Measurements from ENCODE around the gene UBE2L6.
A peak's percentile ranks its signal among the peaks of the same experiment; 100 is the strongest.
"Not testable (repeated sequence)": the region's sequence is repeated elsewhere in the genome, so short reads cannot be mapped to it uniquely, and the experiment has no call there.

UBE2L6 gene

DNA sequence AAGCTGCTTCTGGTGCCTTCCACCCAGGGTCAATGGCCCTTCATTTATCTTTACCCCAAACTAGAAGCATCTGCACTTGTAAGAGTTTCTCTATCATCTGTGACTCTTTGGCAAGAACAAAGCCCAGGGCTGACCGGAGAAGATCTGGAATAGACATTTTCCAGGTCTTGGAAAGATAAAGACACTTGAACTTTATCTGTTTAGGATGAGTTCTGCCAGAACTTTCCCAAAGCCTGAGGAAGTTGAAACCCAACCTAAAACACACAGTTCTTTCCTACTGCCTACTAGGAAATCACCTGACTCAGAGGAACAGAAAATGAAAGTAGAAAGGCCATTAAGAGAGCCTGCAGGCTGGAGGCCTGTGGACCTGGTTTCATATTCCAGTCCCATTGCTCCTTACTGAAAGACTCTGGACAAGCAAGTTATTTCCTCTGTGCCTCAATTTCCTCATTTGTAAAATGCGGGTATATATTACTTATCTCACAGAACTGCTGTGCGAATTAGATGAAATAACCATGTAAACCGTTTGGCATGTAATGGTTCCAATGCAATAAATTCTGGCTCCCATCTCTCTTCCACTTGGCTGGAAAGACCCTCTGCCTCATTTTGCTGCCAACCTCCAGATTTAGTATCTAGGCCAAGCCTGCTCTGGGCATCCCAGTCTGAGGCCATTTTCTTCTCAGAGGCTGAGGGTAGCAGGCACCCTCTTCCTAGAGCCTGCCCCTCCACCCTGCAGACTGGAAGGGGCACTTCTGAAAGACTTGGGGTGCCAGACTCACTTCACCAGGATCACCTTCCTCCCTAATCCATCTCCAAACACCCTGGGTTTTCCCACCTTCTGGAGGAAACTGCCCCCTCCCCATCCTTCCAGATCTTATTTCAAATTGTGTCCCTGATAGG, 1.2 kb downstream of the UBE2L6 start:
- no peak for DNase-seq

DNA sequence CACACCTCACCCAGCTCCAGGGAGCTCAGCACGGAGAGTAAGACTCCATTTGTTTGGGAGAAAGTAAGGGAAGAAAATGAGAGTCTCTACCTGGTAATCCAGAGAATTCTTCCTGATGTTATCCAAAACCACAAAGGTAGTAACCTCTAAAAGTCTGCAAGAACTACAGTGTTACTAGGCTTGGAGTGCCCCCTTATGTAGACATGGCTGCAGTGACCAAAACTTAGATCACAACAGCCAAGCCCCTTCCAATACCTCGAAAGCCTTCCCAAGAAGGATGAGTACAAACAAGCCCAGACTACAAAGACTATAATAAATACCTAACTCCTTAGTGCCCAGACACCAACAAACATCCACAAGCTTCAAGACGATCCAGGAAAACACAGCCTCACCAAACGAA, 4.9 kb downstream of the UBE2L6 start:
- DNase-seq, result no peak

DNA sequence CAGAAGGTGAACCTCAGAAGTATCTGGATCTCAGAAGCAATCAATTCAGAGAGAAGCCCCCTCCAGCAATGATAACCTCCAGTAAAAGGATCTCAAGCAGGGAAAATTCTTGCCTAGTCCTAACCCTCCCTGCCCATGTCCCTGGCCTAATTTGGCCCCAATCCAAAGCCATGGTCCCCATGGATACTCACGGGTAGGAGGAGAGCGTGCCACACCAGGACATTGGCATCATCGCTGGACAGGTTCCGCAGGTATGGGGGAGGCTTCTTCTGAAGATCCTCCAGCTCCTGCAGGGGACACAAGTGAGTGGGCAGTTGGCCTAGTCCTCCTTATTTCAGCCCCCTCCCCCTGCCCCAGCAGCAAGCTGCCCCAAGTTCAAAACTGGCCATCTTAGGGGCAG, 7.3 kb downstream of the UBE2L6 start:
- DNase-seq, result no peak

DNA sequence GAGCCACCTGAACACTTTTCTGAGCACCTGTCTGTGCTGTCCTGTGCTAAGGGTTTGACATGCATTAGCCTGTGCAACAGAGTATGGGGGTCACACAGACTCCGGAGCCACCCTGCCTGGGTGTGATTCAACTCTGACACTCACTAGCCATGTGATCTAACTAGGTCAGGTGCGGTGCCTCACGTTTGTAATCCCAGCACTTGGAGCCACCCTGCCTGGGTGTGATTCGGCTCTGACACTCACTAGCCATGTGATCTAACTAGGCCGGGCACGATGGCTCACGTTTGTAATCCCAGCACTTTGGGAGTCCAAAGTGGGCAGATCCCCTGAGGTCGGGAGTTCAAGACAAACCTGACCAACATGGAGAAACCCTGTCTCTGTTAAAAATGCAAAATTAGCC, 11.4 kb downstream of the UBE2L6 start:
- no peak for DNase-seq

DNA sequence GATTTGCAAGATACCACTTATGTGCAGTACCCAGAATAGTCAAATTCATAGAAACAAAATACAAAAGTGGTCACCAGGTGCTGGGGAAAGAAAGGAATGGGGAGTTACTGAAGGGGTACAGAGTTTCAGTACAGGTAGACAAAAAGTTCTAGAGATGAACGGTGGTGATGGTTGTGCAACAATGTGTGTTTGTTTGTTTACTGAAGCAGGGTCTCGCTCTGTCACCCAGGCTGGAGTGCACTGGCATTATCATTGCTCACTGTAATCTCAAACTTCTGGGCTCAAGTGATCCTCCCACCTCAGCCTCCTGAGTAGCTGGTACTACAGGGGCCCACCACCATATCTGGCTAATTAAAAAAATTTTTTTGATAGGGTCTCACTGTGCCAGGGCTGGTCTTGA, 12.1 kb downstream of the UBE2L6 start:
- no peak for DNase-seq

DNA sequence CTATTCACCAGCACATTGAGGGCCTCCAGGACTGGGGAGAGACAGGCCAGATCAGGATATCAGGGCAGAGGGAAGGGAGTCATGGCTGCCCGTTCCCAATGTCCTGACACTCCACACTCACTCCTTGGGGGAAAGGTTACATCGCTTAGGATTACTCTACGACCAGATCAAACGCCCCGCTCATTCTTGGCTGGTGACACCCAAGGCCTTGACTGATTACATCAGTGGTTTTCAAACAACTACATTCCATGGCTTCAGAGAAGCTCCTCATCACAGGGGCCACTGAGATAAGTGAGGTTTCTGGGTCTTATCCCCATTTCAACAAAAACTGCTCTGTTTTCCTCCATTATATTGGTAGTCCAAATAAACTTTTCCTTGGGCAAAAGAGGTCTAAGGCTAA, 15.0 kb downstream of the UBE2L6 start:
- no peak for DNase-seq

DNA sequence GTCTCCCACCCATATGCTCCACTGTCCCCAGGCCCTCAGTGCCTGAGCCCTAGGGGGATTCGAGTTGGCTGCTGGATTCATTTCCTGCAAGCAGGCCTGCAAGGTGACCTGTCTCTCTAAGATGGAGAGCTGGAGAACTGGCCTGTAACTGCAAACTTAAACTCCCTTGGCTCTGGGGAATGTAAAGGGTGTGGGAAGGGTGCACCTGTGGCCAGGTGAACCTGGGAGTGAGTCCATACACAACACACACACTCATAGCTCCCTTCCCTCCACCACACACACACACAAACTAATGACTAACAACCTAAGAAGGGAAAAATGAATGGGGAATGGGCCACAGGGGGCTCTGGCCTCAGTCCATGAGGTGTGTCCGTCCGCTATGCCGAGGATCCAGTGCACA, 15.5 kb downstream of the UBE2L6 start:
- no peak for DNase-seq

DNA sequence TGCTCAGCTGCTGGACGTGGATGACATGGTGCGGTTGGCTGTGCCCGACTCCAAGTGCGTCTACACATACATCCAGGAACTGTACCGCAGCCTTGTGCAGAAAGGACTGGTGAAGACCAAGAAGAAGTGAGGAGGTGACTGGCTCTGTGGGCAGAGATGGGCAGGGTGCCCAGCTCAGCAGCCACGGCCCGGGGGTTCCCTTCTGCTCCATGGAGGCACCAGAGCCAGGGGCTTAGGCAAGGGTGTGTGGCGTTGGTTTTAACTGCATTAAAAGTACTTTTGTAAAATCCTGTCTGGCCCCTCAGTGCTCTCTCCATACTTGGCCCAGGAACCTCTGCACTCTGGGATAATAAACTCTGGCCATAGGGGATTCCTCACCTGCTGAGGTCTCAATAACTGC, 17.5 kb downstream of the UBE2L6 start:
- DNase-seq, result no peak

DNA sequence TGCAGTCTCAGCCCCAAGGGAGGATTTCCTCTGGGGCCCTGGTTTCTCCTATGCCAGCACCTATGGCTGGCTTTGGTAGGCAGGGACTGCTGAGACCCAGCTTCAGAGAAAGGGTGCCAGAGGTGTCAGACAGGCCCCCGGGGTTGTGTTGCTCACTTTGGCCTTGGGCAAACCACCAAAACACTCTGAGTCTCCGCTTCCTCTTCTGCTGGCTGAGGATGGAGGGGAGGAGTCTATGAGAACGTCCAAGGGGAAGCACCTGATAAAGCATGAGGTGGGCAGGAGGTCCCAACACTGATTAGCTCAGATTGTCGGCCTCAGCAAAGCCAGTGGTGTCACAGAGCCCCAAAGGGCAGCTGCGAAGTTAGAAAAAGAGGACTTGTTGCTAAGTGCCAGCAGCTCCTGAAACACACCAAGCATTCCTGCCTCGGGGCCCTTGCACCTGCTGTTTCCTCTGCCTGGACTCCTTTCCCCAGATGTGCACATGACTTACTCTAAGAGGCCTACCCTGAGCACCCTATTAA, 19.6 kb downstream of the UBE2L6 start:
- peak; percentile 9 for DNase-seq

DNA sequence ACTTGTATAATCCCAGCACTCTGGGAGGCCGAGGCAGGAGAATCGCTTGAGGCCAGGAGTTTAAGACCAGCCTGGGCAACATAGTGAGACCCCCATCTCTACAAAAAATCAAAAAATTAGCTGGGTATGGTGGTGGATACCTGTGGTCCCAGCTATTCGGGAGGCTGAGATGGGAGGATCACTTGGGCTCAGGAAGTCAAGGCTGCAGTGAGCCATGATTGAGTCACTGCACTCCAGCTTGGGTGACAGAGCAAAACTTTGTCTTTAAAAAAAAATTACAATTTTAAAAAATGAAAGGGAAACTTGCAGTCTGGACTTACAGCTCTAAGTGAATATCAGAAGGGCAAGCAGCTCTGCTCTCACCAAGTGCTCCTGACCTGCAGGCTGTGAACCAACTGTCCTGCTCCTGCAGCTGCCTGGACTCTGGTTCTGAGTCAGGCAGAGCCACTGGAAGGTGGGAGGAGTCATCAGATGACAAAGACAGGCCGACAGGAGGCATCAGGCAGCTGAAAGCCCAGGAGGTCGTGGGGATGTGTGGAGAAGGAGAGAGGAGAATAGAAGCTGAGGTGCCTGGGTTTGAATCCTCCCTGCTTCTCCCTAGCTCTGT, 20.5 kb downstream of the UBE2L6 start:
- no peak for DNase-seq

DNA sequence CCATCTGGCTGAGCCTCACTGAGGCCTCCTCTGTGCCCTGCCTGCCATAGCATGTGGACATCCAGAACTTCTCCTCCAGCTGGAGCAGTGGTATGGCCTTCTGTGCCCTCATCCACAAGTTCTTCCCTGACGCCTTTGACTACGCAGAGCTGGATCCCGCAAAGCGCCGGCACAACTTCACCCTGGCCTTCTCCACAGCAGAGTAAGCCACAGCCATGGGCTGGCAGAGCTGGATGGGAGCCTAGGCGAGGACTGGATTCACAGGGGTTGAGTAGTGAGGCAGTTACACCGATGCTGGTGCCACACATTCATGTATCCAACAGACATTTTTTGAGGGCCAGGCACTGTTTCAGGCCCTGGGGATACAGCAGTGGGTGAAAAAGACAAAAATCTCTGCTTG, 21.0 kb downstream of the UBE2L6 start:
- no peak for DNase-seq

DNA sequence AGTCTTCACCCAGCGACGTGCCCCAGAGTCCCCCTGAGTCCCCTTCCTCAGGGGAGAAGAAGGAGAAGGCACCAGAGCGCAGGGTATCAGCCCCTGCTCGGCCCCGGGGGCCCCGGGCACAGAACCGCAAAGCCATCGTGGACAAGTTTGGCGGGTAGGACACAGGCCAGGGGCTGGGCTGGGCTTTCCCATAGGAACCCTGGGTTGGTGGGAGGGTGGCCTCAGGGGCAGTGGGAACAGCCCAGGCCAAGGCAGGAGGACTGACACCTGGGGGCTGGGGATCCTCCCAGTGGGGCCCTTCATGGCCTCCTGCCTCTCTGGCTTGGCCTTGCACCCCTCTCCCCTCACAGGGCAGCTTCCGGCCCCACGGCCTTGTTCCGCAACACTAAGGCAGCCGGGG, 21.6 kb downstream of the UBE2L6 start:
- DNase-seq, result no peak

DNA sequence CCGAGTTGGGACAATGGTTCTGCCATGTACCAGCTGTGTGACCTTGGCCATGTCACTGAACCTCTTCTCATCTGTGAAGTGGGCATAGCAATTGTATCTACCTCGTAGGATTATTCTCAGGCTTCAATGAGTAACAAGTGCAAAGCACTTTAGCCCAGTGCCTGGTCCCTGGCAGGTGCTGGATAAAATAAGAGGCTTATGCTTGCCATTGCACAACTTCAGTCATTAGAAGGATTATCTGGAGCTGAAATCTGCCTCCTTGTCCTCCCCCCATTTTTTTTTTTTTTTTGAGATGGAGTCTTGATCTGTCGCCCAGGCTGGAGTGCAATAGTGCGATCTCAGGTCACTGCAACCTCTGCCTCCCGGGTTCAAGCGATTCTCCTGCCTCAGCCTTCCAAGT, 22.9 kb downstream of the UBE2L6 start:
- DNase-seq, result no peak

DNA sequence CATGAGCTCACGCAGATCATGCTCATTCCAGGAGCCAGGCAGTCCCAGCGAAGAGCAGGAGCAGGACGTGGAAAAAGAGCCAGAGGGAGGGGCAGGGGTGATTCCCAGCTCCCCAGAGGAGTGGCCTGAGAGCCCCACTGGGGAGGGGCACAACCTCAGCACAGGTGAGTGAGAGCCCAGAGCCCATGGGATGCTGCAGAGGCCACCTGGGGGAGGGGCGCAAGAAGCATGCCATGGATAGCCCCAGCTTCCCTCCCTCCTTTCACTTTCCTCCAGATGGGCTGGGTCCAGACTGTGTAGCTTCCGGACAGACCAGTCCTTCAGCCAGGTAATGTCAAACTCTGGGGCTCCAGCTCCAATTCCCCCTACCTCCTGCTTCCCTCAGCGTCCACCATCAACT, 23.9 kb downstream of the UBE2L6 start:
- no peak for DNase-seq

DNA sequence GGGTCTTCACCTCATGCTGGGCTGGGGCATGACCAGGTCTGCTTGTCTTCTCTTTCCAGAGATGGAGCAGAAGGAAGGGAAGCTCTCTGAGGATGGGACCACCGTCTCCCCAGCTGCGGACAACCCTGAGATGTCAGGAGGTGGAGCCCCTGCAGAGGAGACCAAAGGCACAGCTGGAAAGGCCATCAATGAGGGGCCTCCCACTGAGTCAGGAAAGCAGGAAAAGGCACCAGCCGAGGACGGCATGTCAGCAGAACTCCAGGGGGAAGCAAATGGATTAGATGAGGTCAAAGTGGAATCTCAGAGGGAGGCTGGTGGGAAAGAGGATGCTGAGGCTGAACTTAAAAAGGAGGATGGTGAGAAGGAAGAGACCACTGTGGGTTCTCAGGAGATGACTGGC, 24.9 kb downstream of the UBE2L6 start:
- no peak for DNase-seq

DNA sequence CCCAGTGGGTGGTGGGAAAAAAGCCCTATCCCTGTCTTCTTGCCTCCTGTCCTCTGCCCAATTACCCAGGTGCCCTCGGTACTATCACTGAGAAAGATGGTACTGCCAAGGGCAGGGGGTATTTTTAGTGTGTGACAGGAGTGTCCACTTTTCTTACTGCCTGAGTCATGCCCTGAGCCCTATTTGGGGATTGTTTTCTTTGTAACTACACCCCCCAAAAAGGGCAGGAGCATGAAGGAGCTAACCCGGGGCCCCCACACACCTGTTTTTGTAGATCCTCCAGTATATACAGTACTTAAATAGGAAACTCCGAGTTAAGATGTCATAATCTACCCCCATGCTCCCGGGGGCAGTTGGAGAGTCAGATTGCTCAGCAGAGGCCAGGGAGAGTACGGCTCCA, 26.3 kb downstream of the UBE2L6 start:
- no peak for DNase-seq

DNA sequence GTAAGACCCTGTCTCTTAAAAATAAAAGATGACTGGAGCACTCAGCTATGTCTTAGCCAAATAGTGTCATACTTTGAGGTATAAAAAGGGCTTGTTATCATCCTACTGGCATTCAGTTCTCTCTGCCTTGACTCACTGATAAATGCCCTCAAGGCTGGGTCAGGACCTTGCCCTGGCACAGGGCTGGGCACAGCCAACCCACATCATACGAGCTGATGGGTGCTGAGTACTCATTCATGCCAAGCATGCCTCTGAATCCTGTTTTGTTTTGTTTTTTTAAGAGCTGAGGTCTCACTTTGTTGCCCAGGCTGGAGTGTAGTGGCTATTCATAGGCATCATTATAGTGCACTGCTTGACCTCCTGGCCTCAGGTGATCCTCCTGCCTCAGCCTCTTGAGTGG, 28.1 kb downstream of the UBE2L6 start:
- no peak for DNase-seq

DNA sequence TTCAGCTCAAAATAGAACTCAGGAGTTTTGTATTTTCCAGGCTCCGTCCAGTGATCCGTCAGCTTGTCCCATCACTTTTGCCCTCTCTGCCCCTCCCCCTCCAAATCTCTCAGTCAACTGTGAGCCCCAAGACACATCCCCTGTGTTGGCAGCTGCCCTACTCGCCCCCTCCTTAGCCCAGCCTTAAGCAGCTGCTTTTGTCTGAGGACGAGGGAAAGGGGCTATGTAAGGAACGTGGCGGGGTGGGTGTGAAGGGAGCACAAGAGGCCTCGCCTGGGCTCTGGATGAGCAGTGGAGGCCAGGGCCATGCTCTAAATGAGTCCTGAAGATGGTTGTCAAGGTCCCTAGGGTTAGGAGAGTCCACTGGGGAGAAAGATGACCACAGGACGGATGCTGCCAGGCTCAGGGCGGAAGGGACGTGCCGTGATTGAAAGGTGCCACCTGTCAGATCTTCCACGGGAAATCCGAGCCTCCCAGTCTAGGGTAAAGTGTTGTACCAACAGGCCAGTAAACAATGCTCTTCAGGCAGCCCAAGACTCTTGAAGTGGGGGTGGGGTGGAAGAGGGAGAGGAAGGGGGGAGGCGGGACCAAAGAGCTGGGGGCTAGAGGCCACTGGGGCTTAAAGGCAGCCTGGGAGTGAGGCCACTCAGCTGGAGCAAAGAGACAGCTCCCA, 30.4 kb downstream of the UBE2L6 start, which contains the start of gene SMTNL1:
SMTNL1 (plus strand) TSS at position 649 of the 673 bp plus-strand sequence. CDS start 5,048 bp downstream, outside the sequence.
- DNase-seq, result no peak

DNA sequence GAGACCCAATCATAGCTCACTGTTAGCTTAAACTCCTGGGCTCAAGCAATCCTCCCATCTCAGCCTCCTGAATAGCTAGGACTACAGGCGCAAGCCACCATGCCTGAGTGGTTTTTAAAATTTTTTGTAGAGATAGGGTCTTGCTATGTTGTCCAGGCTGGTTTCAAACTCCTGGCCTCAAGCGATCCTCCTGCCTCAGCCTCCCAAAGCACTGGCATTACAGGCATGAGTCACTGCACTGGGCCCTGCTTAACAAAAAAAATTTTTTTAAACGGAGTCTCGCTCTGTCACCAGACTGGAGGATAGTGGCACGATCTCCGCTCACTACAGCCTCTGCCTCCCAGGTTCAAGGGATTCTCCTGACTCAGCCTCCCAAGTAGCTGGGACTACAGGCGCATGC, 33.0 kb downstream of the UBE2L6 start:
- DNase-seq, result not testable (repeated sequence)

DNA sequence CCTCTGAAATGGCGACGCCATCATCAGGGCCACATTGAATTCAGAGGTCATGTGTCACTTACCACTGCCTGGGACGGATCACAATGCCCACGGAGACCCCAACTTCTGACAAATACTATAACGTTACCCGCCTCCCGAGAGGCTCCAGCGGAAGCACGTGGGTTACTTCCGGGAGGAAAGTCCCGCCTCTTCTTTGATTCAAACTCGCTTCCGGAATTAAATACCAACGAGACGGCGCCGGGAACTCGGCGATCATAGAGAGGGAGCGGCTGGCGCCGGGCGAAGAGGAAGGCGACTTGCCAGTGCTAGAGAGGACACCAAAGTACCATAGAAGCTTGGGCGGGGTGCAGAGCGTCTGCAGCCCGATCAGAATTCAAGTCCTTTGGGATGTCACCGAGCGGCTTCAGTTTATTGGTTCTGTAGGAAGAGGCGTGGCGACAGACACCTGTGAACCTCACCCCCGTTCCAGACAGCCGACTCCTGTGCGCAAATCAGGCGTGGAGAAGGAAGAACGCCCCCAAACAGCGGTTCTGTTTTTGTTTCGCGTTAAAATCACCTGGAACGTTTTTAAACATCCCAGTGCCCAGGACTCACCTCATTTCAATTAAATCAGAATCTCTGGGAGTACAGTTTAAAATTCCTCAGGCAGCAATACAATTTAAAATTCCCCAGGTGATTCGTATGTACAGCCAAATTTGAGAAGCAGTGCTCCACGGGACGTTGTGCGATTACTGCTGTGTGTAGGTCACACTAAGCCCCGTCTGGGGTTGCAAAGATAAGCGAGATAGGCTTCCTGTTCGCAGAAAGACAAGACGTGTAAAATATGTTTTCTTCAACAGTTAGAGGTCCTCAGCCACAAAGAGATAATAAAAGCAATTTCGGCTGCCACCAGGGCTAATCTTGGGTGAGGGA, 36.6 kb downstream of the UBE2L6 start, which contains the start of gene TIMM10:
TIMM10 (minus strand) TSS at position 159 of the 912 bp plus-strand sequence. CDS start 565 bp downstream, outside the sequence.
- peak; percentile 91 for DNase-seq

DNA sequence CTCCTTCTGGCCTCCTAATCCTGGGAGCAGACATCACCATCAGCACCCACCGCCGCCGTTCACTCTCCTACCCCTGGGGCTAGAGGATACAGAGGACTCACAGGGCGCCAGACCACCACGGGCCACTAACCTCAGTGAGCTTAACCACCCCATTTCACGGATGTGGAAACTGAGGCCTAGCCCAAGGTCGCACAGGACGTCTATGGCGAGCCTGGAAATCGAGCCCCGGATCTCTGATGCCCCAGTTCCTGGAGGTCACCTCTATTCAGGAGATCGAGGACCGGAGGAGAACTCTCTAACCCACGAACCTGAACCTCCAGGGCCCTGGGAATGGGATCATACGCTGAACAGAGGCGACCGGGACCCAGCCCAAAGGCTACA, 37.3 kb downstream of the UBE2L6 start:
- DNase-seq, result no peak

DNA sequence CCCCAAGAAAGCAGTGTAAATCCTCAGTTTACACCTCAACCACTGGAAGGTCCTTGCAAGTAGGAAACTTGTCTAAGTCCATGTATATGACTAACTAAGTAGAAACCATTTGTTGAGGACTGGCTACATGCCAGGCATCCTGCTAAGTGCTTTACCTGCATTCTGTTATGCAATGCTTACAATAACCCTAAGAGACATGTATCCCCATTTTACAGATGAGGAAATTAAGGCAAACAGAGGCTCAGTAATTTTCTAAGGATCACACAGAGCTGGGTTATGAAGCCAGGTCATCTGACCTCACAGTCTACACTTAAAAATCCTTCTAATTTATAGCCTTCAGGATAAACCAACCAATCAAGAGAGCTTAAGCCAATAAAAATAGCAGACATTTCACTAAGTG, 38.5 kb downstream of the UBE2L6 start:
- DNase-seq, result no peak
